AML-193 (cell line): ENCODE measurements around the gene PHKB.
"Not testable (repeated sequence)": the region's sequence is repeated elsewhere in the genome, so short reads cannot be mapped to it uniquely, and the experiment has no call there.

Experiments used
- DNase-seq, 2 experiments: peaks; one replicate each; lab custom pipeline; 2025; lab: John Stamatoyannopoulos, UW

The PHKB gene

DNA sequence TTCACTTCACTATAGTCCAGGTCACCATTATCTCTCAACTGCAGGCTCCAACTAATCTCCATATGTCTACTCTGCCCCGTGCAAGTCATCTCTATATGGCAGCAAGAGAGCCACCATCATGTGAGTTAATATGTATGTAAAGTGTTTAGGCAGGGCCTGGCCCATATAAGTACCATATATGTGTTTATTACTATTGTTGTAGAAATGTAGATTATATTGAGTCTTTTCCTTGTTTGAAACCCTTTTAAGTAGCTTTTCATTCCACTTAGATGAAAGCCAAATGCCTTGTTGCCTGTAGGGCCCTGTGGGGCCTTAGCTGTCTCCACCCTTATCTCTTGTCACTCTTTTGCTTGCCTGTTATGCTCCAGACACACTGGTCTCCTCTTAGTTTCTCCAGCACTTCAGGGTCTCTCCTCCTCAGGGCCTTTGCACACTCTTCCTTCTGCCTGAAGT is 164.0 kb downstream of the PHKB start:
- no peak for DNase-seq

DNA sequence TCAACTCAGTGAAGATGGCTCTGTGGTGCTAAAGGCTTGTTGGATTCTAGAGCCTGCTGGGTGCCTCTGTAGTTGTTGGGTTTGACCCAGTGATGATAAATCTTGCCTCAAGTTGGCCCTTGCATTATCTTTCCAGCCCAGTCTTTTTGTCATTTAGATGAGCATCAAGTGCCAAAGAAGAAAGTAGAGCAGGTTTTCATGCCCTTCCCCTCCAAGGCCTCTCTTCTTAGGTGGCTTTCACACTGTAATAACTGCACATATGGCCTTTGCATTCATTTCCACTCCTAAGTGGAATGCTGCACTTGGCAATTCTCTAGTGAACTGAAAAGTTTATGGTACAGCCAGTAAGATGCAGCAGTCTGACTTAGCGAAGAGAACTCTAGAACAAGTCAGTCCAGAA is 165.1 kb downstream of the PHKB start:
- DNase-seq, result no peak

DNA sequence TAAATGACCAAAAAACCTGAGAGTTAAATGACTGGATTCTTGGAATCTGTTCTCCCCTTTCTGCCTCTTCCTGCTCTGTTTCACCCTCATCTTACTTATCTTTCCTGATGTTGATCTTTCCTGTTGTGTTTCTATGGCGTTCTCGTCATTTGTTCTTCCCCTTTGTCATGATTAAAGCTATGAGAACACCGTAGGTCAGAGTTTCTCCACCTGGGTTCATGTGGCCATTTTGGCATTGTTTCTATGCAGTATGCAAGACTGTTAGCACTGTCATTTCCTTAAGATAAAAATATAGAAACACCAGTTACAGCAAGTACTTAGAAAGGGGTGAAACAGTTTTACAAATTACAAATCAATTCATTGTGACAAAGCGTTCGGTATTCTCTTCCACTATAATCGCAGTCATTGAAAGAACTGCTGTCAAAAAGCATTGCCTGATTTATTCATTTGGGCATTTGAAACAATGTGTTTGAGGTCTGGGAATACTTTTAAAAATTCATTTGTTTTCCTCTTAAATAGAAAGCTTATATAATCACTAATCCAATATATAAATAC is 166.0 kb downstream of the PHKB start:
- no peak for DNase-seq

DNA sequence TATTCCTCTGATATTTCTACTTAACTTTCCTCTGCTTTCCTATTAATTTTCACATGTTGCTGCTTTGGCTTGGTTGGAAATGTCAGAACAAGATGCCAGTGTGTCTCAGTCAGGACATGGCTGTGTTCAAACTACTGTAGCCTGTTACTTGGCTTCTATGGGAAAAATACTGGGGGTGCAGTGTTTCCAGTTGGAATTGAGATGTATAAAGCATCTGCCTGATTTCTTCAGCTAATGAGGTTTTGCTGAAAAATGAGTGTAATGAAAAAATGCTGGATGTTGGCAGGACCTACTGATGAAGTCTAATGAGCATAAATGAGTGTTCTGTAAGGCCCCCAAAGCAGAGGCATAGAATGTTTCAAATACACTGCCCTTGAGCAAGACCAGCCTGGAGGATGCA is 166.6 kb downstream of the PHKB start:
- no peak for DNase-seq

DNA sequence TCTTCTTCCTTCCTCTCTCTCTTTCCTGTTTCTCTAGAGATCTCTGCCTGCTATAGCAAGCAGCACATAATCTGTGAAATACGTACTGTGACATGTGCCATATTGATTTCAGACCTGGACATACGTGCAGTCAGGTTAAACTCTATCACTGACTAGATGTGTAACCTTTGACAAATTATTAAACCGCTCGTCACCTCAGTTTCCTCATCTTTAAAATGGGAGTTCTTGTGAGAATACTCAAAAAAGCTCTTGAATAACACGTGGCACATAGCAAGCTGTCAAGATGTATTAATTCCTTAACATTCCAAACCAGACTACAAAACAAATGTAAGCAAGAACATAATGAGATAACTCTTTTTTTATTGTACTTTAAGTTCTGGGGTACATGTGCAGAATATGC is 170.0 kb downstream of the PHKB start:
- DNase-seq, result no peak

DNA sequence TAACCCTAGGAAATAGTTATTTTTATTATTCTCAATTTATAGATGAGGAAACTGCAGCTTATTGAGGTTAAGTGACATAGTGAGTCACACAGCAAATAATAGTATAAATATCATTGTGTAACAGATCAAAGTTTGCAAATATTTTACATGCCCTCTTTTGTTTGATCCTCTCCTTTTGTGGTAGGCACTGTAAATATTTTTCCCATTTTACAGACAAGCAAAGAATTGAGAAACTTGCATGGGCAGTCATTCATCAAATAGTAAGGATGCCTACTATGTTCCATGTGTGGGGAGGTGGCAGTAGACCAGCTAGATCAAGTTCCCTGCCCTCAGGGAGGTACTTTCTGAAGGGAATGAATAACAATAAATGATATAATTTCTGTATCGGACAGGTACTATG is 173.0 kb downstream of the PHKB start:
- no peak for DNase-seq

DNA sequence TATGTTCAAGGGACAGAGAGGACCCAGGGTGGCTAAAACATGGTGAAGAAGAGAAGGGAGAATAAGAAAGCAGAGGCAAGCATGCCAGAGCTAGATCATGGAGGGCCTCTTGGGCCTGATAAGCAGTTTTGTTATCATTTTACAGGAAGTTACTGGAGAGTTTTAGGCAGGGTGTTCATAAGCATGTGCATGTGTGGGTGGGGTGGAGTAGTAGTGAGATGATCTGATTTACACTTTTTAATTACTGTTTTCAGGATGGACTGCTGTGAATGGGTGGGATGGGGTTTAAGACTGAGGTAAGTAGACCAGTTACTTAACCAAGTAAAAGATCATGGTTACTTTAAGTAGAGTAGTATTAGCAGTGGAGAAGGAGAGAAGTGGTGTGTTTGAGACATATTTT is 173.6 kb downstream of the PHKB start:
- DNase-seq, result no peak

DNA sequence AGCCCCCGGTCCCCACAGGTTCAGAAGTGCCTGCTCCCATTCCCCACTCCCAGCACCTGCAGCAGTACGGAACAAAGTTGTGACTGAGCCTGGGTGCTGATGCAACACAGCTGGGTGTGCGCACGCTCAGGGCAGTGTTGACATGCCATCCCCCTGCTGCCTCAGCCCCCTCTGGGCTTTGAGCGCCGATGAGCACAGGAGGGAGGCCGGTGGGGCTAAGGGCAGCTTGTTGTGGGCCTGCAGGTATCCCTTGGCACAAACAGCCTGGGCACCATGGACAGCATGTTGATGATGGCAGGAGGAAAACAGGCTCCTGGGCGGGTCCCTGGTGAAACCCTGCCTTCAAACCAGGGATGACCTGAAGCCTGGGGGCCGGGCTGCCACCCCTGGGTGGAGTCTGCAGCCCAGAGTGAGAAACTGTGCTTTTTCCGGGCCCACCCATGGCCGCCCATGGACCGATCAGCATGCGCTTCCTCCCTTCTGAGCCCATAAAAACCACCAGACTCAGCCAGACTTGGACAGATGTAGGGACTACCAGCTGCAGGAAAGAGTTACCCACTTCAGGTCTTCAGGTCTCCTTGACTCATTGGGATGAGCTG is 175.5 kb downstream of the PHKB start:
- DNase-seq, result no peak

DNA sequence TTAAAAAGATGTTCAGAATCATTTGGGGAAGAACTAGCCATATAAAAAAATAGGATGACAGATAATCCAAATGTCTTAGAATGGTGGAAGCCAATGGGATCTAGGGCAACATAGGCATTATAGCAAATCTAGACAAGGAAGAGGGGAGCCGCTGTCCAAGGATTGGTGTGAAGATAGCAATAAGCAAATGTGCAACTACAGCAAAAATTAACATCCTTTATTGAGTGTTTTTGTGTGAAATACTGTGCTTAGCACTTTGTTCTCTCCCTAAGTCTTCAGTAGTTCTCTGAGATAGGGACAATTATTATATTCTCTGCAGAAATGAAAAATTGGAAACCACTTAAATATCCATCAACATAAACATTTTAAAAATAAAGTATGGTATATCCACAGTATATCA is 177.0 kb downstream of the PHKB start:
- DNase-seq, result no peak

DNA sequence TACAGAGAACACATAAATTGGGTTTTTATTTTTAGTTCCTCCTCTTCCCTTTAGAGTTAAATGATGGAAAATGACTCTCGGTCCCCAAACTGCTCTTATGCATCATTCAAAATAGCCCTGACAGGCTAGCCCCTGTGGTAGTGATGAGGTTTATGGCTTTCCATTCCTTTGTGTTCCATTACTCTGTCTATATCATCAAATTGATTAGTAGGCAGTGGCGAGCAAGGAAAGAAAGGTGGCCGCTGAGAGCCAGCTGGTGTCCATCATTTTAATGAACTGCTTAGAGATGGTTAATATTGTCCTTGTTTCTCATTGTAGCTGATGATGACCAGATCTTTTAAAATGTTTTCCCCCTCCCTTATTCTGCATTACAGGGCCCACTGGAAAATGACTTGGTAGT is 179.5 kb downstream of the PHKB start:
- DNase-seq, result no peak

DNA sequence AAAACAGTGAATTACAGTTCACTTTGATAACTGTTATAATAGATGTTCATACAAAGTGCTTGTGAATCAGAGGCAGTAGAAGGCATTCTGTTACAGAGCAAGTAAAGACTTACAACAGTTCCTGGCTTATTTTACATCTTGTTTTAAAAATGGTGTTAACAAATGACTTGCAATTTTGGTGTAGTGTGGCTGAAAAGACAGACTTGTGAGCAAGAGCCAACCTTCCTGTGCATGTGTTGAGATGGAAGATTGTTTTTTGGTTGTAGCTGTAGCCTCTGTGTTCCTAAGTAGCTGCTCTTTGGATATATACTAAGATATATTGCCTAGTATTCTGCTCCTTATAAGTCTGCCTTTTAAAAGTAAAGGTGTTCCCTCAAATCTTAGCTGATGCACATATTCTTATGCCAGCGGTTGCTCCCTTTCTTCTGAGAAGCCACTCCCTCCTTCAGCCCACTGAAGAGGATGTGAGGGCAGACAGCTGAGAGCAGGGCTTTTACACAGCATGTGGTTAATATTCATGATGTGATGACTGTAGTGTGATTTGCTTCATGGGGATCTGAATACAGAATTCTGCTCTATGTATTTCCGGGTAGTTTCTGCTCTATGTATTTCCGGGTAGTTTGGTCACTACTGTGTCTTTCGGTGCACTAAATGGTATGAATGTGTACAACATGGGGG is 182.3 kb downstream of the PHKB start:
- DNase-seq, result no peak

DNA sequence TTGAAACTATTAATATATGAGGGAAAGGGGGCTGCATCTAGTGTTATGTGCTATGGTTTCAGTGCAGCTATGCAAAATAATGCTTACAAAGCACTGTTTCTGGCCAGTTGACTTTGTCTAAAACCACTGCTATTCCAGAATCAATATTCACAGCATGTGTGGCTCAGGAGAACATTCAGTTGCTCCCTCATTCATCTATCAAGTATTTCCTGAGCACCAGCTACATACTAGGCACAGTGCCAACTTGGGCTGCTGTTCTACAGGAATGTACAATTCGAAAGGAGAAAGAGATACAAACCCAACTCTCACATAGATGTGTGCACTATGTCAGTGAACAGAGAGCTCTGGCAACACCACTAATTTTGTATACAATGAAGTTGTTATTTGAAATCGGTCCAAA is 183.0 kb downstream of the PHKB start:
- no peak for DNase-seq

DNA sequence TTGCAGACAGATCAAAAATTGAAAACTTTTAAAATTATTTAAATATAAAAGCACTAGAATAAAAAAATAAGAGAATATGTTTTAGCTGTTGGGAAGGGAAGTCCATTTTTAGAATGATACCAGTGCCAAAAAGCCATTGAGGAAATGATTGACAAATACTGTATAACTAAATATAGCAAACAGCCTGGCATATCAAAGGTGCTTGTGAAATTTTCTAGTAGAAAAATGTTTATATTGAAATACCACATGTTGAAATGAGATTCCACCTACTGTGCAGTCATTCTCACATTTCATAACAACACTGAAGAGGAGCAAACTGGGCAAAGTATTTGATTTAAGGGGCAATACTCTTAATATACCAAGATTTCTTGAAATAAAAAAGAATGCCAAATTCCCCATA is 183.5 kb downstream of the PHKB start:
- peak; percentile 48 to 54 for DNase-seq

DNA sequence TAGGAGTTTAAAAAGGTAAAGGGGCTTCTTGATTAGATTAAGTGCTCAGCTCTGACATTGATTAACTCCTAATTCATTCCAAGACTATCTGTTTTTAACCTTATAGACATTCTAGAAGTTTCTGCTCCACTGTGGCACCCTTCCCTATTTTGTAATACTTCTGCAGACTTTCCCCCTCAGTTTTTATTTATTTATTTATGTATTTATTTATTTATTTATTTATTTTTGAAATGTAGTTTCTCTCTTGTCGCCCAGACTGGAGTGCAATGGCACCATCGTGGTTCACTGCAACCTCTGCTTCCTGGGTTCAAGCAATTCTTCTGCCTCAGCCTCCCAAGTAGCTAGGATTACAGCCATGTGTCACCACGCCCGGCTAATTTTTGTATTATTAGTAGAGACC is 185.8 kb downstream of the PHKB start:
- DNase-seq, result no peak

DNA sequence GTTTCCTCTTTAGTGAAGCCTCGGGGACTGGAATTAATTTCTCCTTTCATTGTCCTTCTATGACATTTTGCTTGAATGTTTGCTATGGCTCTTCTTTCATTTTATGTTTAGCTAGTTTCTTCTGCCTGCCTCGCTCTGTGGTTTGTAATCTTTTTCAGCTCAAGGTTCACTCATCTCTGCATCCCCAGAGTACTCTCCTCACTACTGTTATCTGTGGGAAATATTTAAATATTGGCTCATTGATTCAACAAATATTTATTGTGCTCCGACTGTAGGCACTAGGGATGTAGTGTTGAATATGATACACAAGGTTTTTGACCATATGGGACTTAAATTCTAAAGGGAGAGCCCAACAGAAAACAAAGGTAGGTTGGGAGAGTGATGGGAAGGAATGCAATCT is 195.9 kb downstream of the PHKB start:
- no peak for DNase-seq

DNA sequence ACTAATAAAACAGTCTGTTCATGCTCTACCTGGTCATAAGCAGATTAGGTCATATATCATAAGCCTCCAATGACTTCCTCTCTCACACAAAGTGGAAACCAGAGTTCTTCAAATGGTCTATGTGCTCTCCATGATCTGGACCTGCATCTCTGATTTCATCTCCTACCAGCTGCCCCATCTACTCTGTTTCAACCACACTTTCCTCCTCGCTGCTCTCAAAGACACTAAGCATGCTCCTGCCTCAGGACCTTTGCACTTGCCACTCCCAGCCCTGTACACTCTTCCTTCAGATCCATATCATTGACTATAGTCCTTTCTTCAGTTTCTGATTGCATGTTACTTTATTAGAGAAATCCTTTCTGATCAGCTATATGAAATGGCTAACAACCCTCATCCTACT is 196.8 kb downstream of the PHKB start:
- no peak for DNase-seq

DNA sequence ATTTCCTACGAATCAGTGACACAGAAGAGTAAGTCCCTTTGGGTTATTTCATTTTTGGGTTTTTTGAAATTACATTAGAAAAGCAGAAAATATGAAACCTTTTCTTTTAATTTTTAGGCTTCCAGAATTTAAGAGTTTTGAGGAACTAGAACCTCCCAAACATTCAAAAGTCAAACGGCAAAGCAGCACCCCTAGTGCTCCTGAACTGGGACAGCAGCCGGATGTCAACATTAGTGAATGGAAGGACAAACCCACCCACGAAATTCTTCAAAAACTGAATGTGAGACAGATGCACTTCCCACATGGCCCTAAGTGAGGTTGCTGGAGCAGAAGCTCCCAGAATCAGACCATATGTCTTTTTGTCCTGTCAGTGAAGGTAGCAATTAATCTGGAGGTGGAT is 199.4 kb downstream of the PHKB start:
- DNase-seq, result no peak

DNA sequence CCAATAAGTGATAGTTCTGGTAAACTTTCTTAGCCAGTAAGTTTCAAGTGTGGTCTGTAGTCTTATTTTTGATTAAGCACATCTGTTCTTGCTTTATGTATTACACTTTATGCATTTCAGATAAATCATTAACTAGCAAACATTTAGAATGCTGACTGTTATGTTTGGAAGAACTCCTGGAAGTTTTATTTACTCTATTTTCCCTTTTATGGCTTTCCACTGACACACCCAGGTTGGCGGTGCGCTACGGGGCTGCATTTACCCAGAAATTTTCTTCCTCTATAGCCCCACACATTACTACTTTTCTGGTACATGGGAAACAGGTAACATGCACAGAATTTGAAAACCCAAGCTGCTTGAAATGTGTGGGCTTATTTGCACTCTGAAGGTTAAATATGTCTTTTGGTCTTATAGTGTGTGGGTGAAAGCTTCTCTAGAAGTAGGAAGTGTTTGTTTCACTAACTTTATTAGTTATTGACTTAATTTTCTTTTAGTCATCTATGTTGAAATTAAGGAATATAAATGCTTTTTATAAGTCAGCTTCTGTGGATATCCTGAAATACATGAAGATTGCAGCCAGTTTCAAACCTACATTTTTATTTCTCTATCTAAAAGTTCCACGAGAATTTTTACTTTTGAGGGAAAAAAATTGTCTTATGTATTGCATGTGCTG is 203.7 kb downstream of the PHKB start:
- no peak for DNase-seq

DNA sequence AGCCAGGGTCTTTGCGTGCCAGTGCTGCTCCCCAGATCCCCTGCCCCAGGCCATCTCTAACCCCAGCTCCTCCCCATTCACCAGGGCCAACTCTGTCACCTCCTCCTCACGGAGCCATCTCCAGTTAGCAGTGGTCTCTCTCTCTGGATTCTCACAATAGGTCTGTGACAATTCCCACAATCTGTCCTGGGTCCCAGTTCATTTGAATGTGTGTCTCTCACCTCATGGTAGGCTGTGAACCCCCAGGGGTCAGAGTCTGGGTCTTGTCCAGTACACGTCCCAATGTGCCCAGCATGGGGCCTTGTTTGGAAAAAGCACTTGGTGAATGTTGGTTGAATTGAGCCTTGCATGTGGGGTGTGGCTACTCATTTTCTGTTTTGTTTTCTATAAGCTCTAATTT is 205.3 kb downstream of the PHKB start:
- no peak for DNase-seq

DNA sequence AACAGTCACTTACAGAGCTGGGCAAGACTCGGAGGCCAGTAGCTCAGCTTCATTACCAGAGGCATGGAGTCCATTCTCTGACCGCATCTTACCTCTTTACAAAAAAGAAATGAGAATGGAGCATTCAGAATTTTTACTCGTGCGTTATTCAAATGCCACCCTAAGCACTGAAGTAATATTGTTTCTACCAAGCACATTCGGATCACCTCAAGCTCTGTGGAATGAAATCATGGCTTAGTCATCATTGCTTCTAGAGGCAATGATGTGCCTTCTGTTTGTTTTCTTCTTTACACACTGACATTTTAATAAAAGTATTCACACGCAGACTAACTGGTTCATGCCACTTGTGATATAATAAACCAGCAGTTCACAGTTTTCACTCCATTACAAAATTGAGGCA is 206.8 kb downstream of the PHKB start:
- no peak for DNase-seq

DNA sequence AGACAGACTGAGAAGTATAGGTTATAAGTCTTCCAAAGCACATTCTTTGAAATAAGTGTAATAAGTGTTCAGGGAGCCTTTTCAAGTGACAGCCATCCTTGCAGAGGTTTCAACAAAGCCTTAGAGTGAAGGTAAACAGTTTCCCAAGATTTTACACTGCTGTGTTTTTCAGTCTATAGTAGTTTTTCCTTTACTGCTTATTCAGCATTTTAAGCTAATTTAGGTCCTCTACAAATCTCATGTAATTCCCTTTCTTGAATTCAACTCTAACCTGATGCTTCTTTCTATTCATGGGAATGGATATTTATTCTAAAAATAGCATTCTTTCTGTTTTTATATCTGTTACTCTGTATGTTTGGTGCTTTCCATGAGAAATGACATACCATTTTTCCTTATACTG is 211.3 kb downstream of the PHKB start:
- DNase-seq, result no peak

DNA sequence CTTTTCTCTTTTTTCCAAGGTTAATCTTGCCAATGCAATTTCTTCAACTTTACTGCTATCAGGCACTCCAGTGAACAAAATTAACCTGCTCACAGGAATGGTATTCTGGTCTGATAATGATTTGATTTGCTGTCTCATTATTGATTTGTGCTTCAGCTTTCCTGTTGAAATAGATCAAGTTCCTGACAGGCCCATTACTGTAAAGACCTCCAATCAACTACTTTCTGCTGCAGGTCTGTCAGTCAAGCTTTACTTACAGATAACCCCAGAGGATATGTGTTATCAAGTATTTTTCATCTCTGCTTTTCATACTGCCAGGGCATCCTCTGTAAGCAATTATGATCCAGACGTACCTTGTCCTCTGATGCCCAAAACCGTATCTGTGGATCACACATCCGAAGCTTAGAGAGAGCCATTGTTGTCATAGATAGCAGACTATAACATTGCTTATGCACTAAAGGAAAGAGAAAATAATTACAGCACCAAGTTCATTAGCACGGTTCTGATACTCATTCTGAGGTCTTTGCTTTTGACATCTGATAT is 215.6 kb downstream of the PHKB start:
- no peak for DNase-seq

DNA sequence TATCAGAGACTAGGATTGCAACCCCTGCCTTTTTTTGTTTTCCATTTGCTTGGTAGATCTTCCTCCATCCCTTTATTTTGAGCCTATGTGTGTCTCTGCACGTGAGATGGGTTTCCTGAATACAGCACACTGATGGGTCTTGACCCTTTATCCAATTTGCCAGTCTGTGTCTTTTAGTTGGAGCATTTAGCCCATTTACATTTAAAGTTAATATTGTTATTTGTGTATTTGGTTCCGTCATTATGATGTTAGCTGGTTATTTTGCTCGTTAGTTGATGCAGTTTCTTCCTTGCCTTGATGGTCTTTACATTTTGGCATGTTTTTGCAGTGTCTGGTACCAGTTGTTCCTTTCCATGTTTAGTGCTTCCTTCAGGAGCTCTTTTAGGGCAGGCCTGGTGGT is 220.4 kb downstream of the PHKB start:
- not testable (repeated sequence) for DNase-seq
